Stimulated activated CD8-positive, alpha-beta memory T cell treated with anti-CD3 and anti-CD28 coated beads, Interleukin-15, amount 100 ng/mL, for 4 hours (primary cell): ENCODE measurements around the gene USP38.
"Not testable (repeated sequence)": the region's sequence is repeated elsewhere in the genome, so short reads cannot be mapped to it uniquely, and the experiment has no call there.

ENCODE experiments used
- DNase-seq, 2 donors: peaks; one replicate each; pipeline ENCODE4 v3.0.0-alpha.2; 2020; ENCODE audit warnings: low read depth in 2 of 2

USP38 gene

DNA sequence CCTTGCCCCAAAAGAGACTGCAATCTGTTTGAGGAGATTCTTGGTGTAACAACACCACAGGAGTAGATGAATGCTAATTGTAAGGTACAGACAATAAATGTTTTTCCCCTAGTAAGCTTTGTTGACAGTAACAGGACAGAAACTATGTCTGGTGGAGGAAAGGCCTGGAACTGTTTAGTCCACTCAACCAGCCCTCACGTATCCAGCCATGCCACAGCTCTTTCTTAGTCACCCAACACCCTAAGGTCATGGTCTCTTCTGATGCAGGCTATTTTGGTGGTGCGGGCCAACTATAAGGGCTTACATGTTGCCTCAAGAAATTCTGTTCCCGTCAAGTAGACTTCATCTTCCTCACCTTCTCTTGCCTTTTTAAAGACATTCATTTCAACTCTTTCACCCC lies 76.0 kb downstream of the USP38 start:
- DNase-seq, result no peak

GRCh38 chr4:143262838-143263237 lies 78.1 kb downstream of the USP38 start:
- no peak for DNase-seq

- DNase-seq, result not testable (repeated sequence)
Observed at GRCh38 chr4:143267690-143268089, 83.0 kb downstream of the USP38 start.

DNA sequence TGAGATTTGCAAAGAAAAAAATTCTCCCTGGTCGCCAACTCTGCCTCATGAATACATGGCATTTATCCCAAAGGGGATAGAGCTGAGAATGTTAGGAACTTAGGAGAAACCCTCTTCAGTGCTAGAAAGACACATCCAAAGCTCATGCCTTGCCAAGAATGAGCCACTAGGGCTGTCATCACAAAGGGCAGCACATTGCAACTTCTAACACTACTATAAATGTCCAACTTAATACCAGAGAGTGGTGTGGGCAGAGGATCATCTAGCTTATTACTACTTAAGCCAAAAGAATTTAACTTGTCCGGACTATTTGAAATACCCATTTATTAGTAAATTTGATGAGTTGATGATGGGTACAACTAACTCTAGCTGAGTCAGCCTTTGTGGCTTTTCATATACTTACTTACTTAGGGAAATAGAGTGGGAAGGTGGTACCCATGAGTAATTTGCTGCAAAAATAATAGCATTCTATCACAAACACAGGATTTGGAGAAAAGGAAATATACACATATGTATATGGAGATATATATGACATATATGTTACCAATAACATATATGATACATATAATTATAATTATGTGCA lies 85.6 kb downstream of the USP38 start:
- DNase-seq, result no peak
